ENCODE measurements around the gene ITLN1.
"Not testable (repeated sequence)": the region's sequence is repeated elsewhere in the genome, so short reads cannot be mapped to it uniquely, and the experiment has no call there.

Gene ITLN1

DNA sequence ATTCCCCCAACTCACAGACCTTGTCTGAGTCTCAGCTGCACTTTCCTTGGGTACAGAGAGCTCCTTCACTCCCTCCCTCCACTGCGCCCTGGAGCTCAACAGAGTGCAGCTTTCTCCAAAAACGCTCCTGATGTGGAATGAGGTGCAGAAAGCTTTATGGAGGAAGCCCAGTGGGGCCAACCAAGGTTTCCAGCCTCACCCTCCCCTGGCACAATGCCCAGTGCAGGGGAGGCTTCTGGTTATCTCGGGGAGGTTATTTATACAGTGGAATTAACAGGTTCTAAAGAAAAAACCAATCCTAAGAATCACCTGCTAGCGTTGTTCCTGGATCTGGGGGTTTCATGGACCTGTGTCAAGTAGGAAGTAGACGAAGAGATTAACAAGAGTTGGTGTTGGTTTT lies at the start of gene ITLN1:
Gene ITLN1, minus strand, starts transcription at position 139 of the 400 bp plus-strand sequence. CDS start 303 bp downstream, outside the sequence.
- no peak for DNase-seq (ENCODE audit: extremely low read depth in 1 of 2, low read depth in 1 of 2)

DNA sequence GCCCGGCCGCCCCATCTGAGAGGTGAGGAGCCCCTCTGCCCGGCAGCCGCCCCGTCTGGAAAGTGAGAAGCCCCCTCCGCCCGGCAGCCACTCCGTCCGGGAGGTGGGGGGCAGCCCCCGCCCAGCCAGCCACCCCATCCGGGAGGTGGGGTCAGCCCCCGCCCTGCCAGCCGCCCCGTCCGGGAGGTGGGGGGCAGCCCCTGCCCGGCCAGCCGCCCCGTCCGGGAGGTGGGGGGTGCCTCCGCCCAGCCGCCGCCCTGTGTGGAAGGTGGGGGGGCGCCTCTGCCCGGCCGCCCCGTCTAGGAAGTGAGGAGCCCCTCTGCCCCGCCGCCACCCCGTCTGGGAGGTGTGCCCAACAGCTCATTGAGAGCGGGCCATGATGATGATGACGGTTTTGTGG lies 48.3 kb upstream of the ITLN1 start:
- DNase-seq (ENCODE audit: extremely low read depth in 1 of 2, low read depth in 1 of 2): not testable (repeated sequence)

DNA sequence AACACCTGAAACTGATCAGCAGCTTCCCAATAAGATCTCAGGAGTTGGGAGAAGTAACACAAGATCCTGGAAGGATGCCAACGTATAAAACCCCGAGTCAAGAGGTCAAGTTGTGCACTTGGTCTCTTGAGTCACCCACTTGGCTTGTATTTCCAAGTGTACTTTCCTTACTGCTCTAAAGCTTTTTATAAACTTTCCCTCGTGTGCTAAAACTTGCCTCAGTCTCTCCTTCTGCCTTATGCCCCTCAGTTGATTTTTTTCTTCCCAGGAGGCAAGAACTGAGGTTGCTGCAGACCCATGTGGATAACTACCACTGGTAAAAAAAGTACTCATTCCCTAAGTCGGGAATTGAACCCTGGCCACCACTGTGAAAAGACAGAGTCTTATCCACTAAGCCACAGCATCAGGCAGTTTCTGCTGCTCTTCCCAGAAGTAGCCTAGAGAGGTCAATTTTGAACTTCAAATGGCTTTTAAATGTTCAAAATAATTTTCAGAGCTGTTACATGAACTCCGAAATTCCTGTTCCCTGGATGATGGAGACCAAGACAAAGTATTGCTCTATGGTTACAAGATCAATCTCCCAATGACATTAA lies 40.8 kb upstream of the ITLN1 start:
- no peak for DNase-seq (ENCODE audit: extremely low read depth in 1 of 2, low read depth in 1 of 2)

- DNase-seq (ENCODE audit: extremely low read depth in 1 of 2, low read depth in 1 of 2): no peak
Observed at GRCh38 chr1:160924791-160925651, 40.0 kb upstream of the ITLN1 start.

DNA sequence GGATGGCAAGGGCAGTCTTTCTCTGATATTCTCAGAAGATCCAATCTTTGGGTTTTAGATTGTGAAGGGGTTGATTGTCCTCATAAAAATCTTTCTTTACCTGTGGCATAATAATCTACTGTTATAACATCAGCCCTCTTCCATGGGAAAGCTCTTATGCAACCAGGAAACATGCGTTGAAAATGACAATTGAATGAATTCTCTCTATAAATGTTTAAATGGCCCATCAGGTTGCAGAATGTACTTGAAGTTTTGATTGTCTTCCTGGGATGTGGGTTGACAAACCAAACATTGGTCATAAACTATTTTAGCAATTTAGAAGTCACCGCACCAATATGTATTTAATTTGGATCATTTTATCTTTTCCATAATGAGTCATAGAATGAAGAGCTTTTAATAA lies 31.7 kb upstream of the ITLN1 start:
- DNase-seq (ENCODE audit: extremely low read depth in 1 of 2, low read depth in 1 of 2): no peak

DNA sequence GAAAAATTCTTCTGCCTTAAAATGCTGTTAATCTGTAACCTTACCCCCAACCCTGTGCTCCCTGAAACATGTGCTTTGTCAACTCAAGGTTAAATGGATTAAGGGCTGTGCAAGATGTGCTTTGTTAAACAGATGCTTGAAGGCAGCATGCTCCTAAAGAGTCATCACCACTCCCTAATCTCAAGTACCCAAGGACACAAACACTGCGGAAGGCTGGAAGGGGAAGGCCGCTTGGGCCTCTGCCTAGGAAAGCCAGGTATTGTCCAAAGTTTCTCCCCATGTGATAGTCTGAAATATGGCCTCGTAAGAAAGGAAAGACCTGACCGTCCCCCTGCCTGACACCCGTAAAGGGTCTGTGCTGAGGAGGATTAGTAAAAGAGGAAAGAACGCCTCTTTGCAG lies 28.2 kb upstream of the ITLN1 start:
- DNase-seq (ENCODE audit: extremely low read depth in 1 of 2, low read depth in 1 of 2): not testable (repeated sequence)

DNA sequence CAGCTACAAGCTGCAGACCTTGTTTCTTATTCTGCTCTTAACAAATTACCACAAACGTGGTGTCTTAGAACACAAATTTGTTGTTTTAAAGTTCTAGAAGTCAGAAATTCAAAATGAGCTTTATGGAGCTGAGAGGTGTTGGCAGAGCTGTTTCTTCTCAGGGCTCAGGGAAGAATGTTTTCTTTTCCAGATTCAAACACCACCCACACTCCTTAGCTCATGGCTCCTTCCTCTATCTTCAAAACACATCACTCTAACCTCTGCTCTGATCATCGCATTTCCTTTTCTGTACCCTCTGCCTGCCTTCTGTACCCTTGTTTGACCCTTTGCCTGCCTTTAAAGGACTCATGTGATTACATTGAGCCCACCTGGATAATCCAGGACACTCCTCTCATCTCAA lies 26.9 kb upstream of the ITLN1 start:
- DNase-seq (ENCODE audit: extremely low read depth in 1 of 2, low read depth in 1 of 2): no peak

- no peak for DNase-seq (ENCODE audit: extremely low read depth in 1 of 2, low read depth in 1 of 2)
Observed at GRCh38 chr1:160911441-160911840, 26.5 kb upstream of the ITLN1 start.

- no peak for DNase-seq (ENCODE audit: extremely low read depth in 1 of 2, low read depth in 1 of 2)
Observed at GRCh38 chr1:160910170-160910750, 25.3 kb upstream of the ITLN1 start.

- no peak for DNase-seq (ENCODE audit: extremely low read depth in 1 of 2, low read depth in 1 of 2)
Observed at GRCh38 chr1:160907976-160908375, 23.0 kb upstream of the ITLN1 start.

GRCh38 chr1:160905617-160905989 lies 20.6 kb upstream of the ITLN1 start:
- no peak for DNase-seq (ENCODE audit: extremely low read depth in 1 of 2, low read depth in 1 of 2)

GRCh38 chr1:160904783-160905616 lies 20.0 kb upstream of the ITLN1 start:
- DNase-seq (ENCODE audit: extremely low read depth in 1 of 2, low read depth in 1 of 2): no peak

GRCh38 chr1:160902251-160902650 lies 17.3 kb upstream of the ITLN1 start:
- DNase-seq (ENCODE audit: extremely low read depth in 1 of 2, low read depth in 1 of 2): not testable (repeated sequence)

- no peak for DNase-seq (ENCODE audit: extremely low read depth in 1 of 2, low read depth in 1 of 2)
Observed at GRCh38 chr1:160901768-160902167, 16.8 kb upstream of the ITLN1 start.

DNA sequence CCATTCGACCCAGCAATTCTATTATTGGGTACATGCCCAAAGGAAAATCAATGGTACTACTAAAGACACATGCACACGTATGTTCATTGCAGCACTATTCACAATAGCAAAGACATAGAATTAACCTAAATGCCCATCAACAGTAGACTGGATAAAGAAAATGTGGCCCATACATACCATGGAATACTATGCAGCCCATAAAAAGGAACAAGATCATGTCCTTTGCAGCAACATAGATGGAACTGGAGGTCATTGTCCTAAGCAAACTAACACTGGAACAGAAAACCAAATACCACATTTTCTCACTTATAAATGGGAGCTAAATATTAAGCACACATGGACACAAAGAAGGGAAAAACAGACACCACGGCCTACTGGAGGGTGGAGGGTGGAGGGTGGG lies 15.7 kb upstream of the ITLN1 start:
- not testable (repeated sequence) for DNase-seq (ENCODE audit: extremely low read depth in 1 of 2, low read depth in 1 of 2)

DNA sequence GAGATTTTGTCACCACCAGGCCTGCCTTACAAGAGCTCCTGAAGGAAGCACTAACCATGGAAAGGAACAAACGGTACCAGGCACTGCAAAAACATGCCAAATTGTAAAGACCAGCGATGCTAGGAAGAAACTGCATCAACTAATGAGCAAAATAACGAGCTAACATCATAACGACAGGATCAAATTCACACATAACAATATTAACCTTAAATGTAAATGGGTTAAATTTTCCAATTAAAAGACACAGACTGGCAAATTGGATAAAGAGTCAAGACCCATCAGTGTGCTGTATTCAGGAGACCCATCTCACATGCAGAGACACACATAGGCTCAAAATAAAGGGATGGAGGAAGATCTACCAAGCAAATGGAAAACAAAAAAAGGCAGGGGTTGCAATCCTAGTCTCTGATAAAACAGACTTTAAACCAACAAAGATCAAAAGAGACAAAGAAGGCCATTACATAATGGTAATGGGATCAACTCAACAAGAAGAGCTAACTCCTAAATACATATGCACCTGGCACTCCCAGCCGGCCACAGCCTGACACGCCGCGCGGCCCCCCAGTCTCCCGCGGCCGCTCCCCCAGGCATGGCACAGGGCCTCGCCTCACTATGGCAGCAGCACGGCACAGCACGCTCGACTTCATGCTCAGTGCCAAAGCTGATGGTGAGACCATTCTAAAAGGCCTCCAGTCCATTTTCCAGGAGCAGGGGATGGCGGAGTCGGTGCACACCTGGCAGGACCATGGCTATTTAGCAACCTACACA lies 9.6 kb upstream of the ITLN1 start:
- DNase-seq (ENCODE audit: extremely low read depth in 1 of 2, low read depth in 1 of 2): not testable (repeated sequence)

- no peak for DNase-seq (ENCODE audit: extremely low read depth in 1 of 2, low read depth in 1 of 2)
Observed at GRCh38 chr1:160891474-160891873, 6.5 kb upstream of the ITLN1 start.

GRCh38 chr1:160888926-160889325 lies 3.9 kb upstream of the ITLN1 start:
- no peak for DNase-seq (ENCODE audit: extremely low read depth in 1 of 2, low read depth in 1 of 2)

DNA sequence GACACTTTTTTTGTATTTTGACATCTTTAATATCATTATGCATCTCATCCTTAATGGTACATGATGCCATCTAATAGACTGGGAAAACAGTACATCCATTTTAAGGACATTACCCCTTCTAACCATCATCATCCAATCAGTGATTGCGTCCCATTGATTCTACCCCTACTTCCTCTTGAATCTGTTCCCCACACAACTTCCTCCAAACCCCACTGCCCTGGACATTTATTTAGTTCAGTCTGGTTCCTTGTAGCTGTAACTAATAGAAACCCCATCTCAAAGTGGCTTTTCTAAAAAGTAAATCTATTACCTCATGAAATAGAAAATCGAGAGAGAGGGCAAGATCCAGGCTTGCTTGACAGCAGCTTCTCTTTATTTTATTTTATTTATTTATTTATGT lies 2.1 kb upstream of the ITLN1 start:
- no peak for DNase-seq (ENCODE audit: extremely low read depth in 1 of 2, low read depth in 1 of 2)

DNA sequence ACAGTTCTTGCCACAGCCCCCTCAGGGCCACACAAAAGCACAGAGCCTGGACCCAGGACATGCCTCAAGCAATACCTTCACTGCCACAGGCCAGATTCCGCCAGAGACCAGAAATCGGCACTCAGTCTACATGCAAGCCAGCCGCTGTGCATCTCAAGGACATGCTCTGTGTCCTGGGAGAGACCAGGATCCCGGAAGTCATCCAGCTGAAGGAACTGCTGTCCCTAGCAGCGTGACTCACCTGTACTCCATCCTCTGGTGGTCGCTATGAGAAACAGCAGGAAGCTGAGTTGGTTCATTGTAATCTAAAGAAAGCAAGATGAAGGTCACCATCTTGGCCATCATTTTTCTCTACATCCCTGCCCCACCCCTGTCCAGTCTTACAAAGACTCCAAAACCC lies 401 bp downstream of the ITLN1 start:
- no peak for DNase-seq (ENCODE audit: extremely low read depth in 1 of 2, low read depth in 1 of 2)

Data from stimulated activated CD8-positive, alpha-beta memory T cell treated with anti-CD3 and anti-CD28 coated beads, Interleukin-7, amount 100 ng/mL, for 48 hours (primary cell).